Measurements from ENCODE around the gene SHC1.

SHC1 gene

DNA sequence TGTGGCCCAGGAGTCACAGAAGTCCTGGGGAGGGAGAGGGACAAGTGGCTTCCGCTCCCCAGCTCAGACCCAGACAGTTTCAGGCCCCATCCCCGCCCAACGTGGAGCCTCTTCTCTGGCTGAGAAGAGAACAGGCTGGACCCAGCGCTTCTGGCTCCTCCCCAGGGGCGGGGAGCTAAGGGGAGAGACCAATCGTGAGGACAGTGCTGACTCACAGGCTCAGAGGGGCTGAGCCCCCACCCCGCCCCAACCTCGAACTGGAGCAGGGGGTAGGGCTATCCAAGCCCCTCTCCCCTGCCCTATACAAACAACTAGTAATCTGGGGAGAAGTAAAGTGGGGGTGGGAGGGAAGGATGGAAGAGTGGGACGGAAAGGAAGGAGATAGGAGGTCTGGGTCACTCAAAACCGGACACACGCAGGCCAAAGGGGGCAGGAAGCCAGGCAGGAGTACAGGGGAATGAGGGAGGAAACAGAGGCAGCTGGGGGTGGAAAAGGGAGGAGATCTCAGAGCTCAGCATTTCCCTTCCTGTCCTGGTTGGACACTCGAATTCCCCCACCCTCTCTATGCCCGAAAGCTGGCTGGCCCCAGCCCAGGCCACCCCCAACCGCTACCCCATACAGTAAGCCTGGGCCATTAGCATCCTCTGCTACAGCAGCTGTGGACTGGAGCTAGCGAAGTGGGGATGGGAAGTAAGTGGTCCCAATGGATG, at the start of gene SHC1:
Gene SHC1, minus strand, starts transcription at position 117 of the 710 bp plus-strand sequence. CDS start 221 bp downstream, outside the sequence.
- no peak for DNase-seq

DNA sequence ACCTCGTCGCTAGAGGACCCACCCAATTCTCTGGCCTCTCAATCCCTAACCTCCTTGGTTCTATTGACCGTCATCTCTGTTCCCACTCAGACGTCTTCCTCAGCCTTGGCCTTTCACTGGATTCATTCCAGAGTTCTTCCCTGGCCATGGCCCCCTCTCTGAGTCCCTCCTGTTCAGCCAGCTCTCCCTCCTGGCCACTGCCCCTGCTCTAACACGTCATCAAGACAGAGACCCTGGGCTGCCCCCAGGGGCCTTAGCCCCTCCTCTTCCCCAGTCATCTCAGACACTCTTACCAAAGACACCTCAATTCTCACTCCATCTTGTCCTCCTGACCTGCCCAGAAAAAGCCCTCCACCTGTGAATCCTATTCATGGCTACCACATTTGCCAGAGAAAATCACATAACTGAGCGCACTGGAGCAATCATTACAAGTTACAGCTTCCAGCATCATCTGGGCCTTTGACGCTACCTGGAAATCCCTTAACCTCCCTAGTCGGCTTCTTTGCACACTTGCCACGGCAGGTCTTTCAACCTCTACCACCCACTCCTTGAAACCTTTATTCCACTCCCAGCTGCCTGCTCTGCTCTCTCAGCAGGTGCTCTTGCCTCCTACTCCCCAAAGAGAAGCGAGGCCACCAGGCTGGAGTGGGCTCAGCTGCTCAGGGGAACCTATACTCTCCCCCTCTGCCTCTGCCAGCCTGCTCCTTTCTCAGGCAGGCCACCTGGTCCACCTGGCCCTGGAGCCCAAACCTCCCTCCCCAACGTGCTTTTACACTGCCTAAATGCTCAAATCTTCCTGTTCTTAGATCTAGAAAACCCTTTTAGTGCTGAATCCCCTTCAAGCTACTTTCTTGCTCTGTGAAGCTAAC, 49.1 kb upstream of the SHC1 start:
- no peak for DNase-seq

DNA sequence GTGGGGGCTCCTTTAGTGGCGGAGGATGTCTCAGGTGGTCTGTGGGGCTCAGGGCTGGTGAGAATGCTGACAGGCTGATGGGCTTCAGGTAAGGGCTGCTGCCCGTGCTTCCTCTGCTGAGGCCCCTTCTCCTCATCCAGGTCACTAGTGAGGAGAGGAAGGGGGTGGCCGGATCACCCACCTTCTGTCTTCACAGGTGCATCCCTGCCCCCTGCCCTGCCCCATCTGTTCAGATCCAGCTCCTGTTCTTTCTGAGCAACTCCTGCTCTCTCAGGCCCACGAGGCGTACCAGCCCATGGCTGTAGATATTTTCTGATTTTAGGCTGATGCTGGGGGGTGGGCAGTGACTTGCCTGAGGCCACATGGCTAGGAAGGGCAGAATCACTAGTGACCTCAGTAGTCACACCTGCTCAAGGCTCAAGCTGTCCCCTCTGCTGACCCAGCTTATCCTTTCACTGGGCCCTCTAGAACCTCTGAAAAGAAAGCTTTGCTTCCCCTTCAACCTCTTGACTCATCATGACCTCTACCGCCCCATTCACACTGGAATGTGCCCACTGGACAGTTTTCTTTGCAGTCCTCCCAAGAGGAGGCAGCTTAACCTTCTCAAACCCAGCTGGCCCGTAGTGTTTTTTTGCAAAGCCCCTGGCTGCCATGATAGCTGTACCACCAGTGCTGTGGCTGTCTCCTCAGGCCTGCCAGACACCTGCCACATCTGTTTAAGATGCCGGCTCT, 48.2 kb upstream of the SHC1 start:
- DNase-seq: no peak

DNA sequence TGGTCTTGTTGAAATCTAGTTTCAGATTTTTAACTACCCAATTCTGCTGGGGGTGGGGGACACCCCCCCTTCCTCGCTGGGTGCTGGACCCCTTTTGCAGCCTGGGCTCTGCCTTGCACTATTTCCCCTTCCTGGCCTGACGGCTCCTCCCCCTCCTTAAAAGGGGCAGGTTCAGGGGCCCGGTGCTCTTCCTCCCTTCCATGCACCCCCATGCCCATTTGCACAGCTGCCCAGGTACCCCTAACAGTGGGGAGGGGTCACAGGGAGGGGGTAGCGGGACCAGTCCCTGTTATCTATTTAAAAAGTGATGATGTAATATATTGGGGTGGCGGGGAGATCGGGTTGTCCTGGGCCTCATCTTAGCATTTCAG, 47.4 kb upstream of the SHC1 start:
- DNase-seq: no peak

- peak; percentile 89 for DNase-seq
These were observed 46.7 kb upstream of the SHC1 start for GRCh38 chr1:155017041-155017945.

DNA sequence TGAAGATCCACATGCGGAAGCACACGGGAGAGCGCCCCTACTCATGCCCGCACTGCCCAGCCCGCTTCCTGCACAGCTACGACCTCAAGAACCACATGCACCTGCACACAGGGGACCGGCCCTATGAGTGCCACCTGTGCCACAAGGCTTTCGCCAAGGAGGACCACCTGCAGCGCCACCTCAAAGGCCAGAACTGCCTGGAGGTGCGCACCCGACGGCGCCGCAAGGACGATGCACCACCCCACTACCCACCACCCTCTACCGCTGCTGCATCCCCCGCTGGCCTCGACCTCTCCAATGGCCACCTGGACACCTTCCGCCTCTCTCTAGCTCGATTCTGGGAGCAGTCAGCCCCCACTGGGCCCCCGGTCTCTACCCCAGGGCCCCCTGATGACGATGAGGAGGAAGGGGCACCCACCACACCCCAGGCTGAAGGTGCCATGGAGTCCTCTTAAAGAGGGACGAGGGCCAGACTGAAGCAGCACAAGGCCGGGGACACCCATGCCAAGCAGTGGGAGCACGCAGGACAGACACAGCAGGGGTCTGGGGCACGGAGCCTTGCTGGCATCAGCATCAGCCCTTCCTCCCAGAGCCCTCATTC, 45.8 kb upstream of the SHC1 start:
- DNase-seq: no peak

DNA sequence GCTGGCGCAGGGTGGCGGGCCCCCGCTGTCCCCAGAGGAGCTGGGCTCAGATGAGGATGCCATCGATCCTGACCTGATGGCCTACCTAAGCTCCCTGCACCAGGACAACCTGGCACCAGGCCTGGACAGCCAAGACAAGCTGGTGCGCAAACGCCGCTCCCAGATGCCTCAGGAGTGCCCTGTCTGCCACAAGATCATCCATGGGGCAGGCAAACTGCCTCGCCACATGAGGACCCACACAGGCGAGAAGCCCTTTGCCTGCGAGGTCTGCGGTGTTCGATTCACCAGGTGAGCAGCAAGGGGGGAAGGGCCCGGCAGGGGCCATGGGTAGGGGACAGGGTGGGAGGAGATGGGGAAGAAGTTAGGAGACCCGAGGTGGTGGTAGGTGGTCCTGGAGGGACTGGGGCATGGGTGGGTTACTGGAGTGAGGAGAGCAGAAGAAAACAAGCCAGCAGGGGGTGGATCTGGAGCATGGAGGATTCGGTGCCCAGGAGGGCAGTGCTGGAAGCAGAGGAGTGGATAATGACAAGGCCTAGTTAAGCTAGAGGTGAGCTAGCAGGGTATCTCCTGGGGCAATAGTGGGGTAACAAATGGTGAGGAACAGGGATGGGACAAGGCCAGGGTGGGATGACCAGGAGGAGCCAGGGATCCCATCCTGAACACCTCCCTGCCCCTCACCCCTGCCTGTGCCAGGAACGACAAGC, 45.1 kb upstream of the SHC1 start:
- DNase-seq: no peak

DNA sequence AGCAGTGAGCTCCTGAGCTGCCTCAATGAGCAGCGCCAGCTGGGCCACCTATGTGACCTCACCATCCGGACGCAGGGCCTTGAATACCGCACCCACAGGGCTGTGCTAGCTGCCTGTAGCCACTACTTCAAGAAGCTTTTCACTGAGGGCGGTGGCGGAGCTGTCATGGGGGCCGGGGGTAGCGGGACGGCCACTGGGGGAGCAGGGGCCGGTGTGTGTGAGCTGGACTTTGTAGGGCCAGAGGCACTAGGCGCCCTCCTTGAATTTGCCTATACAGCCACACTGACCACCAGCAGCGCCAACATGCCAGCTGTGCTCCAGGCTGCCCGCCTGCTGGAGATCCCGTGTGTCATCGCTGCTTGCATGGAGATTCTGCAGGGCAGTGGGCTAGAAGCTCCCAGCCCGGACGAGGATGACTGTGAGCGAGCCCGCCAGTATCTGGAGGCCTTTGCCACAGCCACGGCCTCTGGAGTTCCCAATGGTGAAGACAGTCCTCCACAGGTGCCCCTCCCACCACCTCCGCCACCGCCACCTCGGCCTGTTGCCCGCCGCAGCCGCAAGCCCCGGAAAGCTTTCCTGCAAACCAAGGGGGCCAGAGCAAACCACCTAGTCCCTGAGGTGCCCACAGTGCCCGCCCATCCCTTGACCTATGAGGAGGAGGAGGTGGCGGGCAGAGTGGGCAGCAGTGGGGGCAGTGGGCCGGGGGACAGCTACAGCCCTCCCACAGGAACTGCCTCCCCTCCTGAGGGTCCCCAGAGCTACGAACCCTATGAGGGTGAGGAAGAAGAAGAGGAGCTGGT, 44.4 kb upstream of the SHC1 start:
- no peak for DNase-seq

- DNase-seq: peak; percentile 52
These were observed 43.1 kb upstream of the SHC1 start for GRCh38 chr1:155013632-155014031.

DNA sequence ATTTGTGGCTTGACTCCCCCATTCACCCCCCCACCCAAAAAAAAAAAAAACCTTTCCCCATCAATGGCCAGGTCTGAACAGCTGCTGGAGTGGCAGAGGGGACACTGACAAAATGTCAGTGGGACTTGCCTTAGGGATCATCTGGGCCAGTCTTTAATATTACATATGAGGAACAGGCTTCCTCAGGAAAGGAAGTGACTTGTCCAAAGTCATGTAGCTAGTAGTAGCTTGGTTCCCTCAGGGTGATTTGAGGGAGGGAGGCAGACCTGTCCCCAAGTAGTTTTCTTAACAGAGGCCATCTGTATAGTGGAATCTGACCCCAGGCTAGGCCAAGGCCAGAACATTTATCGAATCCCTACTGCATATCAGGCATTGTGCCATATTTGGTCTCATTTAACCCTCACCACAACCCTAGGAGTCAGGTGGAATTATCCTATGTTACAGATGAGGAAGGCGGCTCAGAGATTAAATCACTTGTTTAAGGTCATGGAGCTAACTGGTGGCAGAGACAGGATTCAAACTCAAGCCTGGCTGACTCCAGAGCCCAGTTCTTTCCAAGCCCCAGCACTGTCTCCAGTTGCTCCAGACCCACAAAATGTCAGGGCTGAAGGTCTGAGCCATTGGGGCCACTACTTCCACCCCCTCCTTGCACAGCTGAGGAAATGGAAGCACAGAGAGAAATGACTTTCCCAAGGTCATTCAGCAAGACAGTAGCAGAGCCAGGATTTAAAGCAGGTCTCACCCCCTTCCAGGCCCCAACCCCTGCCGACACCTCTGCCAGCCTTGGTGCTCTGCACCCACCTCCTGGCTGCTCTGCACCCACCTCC, 42.4 kb upstream of the SHC1 start:
- no peak for DNase-seq

DNA sequence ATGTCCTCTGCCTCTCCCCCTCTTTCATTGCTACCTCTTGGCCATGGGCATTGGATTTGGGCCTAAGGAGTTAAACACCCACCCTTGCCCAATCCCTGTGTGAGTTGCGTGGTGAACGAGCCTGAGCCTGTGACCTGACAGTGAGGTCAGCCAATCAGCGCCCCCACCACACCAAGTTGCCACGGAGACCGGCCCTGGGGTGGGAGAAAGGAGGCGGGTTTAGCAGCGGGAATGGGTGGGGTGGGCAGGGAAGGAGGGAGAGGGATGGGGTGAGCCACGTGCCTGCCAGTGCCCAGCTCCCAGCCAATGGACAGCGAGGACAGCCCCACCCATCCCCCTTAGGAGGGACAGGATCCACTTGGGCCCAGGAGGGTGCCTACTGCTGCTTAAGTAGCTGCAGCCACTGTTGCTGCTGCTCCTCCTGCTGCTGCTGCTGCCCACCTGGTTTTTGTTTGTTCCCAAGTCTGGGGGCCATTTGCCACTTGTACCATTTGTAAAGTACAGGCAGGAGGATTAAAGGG, 41.5 kb upstream of the SHC1 start:
- DNase-seq: peak; percentile 49

GRCh38 chr1:155011437-155012025, 41.0 kb upstream of the SHC1 start:
- no peak for DNase-seq

- DNase-seq: no peak
These were observed 40.5 kb upstream of the SHC1 start for GRCh38 chr1:155011004-155011416.

DNA sequence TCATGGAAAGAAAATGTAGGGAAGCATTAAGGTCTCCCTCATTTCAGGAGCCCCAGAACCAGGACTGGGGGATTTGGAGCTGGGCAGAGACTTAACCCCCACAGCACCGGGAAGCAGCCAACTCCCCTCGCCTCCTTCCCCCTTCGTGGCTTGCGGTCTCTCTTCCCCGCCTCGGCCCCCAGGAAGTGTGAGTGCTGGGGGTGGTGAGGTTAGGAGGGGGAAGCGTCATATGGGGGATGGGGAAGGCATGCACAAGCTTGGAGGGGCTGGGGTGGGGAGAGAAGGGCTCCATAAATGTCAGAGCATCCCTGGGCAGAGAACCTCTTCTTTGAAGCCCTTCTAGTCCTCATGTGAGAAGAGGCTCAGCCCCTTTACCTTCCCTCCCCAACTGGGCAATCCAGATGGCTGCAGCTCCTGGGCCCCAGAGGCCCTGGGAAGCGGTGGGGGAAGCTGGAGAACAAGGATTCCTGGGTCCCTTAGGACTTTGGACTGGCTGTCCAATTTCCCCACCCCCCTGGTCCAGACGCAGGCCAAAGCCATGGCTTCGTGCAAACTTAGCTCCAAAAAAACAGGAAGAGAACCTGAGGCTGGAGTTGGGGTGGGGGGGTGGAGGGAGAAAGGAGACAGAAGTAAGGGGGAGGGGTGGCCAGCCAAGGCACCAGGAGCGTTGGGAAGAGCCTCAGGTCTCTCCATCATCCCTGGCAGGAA, 39.8 kb upstream of the SHC1 start:
- peak; percentile 44 for DNase-seq

GRCh38 chr1:155009742-155010141, 39.2 kb upstream of the SHC1 start:
- no peak for DNase-seq

- no peak for DNase-seq
These were observed 38.7 kb upstream of the SHC1 start for GRCh38 chr1:155009221-155009711.

DNA sequence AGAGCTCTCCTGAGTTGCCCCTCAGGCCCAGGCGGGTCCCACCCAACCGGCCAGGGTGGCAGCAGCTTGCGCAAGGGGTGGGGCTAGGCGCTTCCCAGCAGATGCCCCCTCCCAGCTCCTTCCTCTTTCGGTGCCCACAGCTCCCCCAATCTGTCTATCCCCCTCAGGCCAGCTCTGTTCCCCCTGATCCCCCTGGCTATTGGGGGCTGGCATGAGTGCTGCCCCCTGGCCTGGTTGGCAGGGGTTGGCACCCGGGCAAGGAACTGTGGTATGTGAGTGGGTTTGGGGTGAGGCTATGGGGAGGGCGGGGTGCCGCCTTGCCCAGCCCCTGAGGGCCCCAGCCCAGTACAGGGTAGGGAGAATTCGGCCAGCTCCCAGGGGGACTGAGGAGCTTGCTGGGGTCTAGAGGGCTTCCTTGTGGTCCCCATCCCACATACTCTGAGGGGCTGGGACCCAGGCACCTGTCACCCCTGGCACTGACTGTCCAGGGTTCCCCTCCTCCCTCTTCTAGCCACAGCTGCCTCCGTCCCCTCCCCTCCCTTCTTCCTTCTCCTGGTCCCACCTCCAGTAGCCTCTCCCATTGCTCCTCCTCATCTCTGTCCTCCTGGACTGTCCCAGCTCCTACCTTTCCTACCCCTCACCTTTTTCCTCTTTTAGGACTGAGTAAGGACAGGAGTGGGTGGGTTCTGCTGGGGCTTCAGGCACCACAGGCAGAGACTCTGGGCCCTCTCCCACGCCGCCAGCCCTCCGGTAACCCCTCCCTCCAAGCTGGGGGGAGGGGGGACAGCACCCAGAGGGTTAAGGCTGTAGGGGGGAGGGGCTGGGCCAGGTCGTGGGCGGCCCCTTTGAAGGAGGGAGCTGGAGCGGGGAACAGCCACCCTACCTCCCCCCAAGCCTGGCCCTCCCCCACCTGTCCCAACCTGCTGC, 37.7 kb upstream of the SHC1 start:
- DNase-seq: peak; percentile 39
